Kasumi-1 (cell line): ENCODE measurements around the gene ADGRB3.
"Not testable (repeated sequence)": the region's sequence is repeated elsewhere in the genome, so short reads cannot be mapped to it uniquely, and the experiment has no call there.

Source experiments
- DNase-seq, 2 experiments: peaks; one replicate each; lab custom pipeline; 2025; lab: John Stamatoyannopoulos, UW

Gene ADGRB3

DNA sequence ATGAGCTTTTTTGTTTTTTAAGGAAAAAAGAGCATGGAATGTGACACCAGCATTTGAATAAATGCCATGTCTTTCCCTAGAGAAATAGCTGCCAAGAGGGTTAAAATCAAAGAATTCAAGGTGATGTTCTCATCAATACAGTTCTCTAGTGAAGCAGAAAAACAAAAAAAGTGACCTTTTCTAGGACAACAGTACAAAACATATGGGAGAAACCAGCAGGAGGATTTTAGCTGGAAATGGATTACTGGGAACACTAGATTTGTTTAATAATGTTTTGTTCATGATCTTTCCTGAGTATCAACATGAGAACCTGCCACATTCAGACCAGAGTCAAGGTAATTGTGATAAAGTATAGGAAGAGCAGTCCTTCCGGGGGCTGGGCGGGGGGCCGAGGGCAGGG is 789.5 kb downstream of the ADGRB3 start:
- no peak for DNase-seq

DNA sequence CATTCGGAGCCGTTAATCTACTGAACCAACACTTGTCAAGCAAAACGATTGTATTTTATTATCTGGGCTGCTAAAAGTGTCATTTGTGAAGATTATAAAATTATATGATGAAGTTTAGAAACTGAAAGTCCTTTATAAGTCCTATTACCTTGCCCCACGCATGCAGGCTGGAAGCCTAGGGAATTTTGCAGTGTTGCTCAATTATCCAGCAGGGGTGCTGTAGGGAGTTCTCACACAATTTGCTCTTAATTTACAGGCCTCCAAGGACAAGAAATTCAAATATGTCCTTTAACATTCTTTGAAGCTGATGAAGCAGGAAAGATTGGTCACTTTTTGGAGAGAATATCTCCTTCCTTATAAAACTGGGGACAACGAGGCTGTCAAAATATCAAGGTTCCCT is 792.8 kb downstream of the ADGRB3 start:
- DNase-seq, result no peak

DNA sequence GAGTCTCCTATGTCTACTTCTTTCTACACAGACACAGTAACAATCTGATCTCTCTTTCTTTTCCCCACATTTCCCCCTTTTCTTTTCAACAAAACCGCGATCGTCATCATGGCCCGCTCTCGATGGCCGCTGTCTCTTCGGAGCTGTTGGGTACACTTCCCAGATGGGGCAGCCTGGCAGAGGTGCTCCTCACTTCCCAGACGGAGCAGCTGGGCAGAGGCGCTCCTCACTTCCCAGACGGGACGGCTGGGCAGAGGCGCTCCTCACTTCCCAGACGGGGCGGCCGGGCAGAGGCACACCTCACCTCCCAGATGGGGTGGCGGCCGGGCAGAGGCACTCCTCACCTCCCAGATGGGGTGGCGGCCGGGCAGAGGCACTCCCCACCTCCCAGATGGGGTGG is 797.1 kb downstream of the ADGRB3 start:
- DNase-seq, result not testable (repeated sequence)

DNA sequence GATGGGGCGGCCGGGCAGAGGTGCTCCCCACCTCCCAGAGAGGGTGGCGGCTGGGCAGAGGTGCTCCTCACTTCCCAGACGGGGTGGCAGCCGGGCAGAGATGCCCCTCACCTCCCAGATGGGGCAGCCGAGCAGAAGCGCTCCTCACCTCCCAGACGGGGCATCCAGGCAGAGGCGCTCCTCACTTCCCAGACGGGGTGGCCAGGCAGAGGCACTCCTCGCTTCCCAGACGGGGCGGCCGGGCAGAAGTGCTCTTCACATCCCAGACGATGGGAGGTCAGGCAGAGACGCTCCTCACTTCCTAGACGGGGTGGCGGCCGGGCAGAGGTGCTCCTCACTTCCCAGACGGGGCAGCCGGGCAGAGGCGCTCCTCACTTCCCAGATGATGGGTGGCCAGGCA is 798.0 kb downstream of the ADGRB3 start:
- not testable (repeated sequence) for DNase-seq

DNA sequence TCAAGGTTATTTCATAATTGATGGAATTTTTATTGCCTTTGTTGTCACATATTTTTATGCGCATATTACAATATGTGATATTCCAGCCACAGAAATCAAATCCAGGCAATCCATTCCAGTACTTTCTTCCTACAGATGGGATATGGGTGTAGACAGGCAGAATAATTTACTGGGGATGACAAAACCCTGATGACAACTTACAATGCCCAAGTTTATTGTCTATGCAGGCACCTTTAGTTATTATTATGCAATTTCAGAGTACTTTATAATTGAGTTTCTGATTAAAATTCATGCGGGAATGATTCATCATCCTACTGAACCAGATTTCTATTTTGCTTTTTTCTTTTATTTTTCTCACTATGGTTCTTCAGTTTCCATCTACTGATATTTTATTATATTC is 803.0 kb downstream of the ADGRB3 start:
- DNase-seq, result no peak
